Hepatocyte (in vitro differentiated cells): ENCODE results near the gene NAIF1.

Source experiments
- EZH2 ChIP-seq: fragments of 200-600 bp; sonication (generic); IDR thresholded peaks from 2 replicates; pipeline ENCODE4 v1.6.1; 2016; ENCODE audit warnings: antibody characterized with exemption, mild to moderate bottlenecking, borderline replicate concordance
- EZH2phosphoT487 ChIP-seq: fragments of 200-600 bp; sonication (generic); IDR thresholded peaks from one replicate; pipeline ENCODE4 v1.6.1; 2018; ENCODE audit warnings: antibody characterized with exemption, mild to moderate bottlenecking, low read depth, moderate library complexity; ENCODE audit not compliant: unreplicated experiment, severe bottlenecking
- TF ChIP-seq, protein P1 (sequence below): fragments of 200-600 bp; sonication (generic); IDR thresholded peaks from 2 replicates; pipeline ENCODE4 v1.5.1; 2016; ENCODE audit warnings: antibody characterized with exemption, mild to moderate bottlenecking; ENCODE audit not compliant: poor library complexity

DNA sequence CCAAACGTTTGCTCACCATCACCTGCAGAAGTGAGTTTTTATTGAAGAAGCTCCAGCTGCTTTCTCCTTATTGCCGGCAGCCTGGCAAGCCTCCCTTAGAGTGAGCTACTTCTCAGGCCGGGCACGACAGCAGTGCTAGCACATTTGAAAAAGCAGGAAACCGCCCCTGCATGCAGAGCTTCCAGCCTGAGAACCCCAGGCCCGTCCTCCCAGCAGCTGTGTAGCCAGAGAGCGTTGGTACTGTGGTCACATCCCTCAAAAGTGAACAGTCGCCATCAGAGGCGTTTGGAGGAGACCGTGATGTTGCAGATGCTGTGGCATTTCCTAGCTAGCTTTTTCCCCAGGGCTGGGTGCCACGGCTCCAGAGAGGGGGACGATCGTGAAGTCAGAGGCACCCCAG lies 24.5 kb upstream of the NAIF1 start:
- no peak for TF ChIP-seq EZH2
- TF ChIP-seq, protein P1, sequence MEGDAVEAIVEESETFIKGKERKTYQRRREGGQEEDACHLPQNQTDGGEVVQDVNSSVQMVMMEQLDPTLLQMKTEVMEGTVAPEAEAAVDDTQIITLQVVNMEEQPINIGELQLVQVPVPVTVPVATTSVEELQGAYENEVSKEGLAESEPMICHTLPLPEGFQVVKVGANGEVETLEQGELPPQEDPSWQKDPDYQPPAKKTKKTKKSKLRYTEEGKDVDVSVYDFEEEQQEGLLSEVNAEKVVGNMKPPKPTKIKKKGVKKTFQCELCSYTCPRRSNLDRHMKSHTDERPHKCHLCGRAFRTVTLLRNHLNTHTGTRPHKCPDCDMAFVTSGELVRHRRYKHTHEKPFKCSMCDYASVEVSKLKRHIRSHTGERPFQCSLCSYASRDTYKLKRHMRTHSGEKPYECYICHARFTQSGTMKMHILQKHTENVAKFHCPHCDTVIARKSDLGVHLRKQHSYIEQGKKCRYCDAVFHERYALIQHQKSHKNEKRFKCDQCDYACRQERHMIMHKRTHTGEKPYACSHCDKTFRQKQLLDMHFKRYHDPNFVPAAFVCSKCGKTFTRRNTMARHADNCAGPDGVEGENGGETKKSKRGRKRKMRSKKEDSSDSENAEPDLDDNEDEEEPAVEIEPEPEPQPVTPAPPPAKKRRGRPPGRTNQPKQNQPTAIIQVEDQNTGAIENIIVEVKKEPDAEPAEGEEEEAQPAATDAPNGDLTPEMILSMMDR = no peak
- no peak for TF ChIP-seq EZH2phosphoT487
